ENCODE measurements around the gene GYPE.
"Not testable (repeated sequence)": the region's sequence is repeated elsewhere in the genome, so short reads cannot be mapped to it uniquely, and the experiment has no call there.

- not testable (repeated sequence) for TF ChIP-seq CTCF (IDR thresholded peaks at IDR 0.05; ENCODE audit: low read depth, low read length, missing input control); REST (IDR thresholded peaks at IDR 0.05); ZBTB33 (IDR thresholded peaks at IDR 0.05); RAD21 (IDR thresholded peaks at IDR 0.05)
These were observed 62.5 kb downstream of the GYPE start for GRCh38 chr4:143842624-143843505.
